Sigmoid colon (tissue), 4 donors: ENCODE data around the gene LGALS3.

Experiments used
- CTCF ChIP-seq, 4 experiments: fragments of 450-650 bp in 3 of 4; fragments of 200-600 bp in 1 of 4; IDR thresholded peaks; one replicate each; pipeline ENCODE4 v1.5.1; 2016 to 2019; ENCODE audit warnings: antibody characterized with exemption in 4 of 4, mild to moderate bottlenecking in 3 of 4, moderate library complexity in 2 of 4
- POLR2AphosphoS5 ChIP-seq, 4 donors: sonication (generic); formaldehyde crosslinking; IDR thresholded peaks; one replicate each; pipeline ENCODE4 v1.6.1; 2017; ENCODE audit warnings: antibody characterized with exemption in 4 of 4

GRCh38 chr14:55152052-55152753 is 23.2 kb downstream of the LGALS3 start:
- no peak for TF ChIP-seq CTCF (IDR thresholded peaks at IDR 0.05)
- no peak for TF ChIP-seq POLR2AphosphoS5 (IDR thresholded peaks at IDR 0.05)
